BJ (cell line): ENCODE measurements around the gene SYNJ1. TPM values are rescaled to one million over a fixed set of nuclear protein-coding genes. Genes with fewer than 3 reads are reported as not detected.

Experiments used
- CTCF ChIA-PET: fragments of 350-600 bp; formaldehyde crosslinking; extraction: SDS; loops from one replicate; lab custom pipeline; 2021; ENCODE audit warnings: antibody characterized with exemption, inconsistent platforms; lab: Yijun Ruan, JAX
- POLR2A ChIA-PET: fragments of 300-600 bp; sonication (Branson Sonifier 250); formaldehyde crosslinking; extraction: SDS; loops from one replicate; lab custom pipeline; 2021; ENCODE audit warnings: antibody characterized with exemption; lab: Charles Lee
- DNase-seq: peaks from one replicate; pipeline ENCODE4 v3.0.0-alpha.2; 2011; ENCODE audit warnings: low read depth
- H3K27me3 ChIP-seq: 2 replicates; pipeline ENCODE4 v1.6.0; 2011; ENCODE audit warnings: low read length; ENCODE audit not compliant: control insufficient read depth, insufficient read depth
- H3K36me3 ChIP-seq: 2 replicates; pipeline ENCODE4 v1.5.1; 2011; ENCODE audit warnings: low read length; ENCODE audit not compliant: control insufficient read depth, insufficient read depth
- H3K4me3 ChIP-seq: 2 replicates; pipeline ENCODE4 v1.5.1; 2011; ENCODE audit warnings: low read depth, mild to moderate bottlenecking, control low read depth, low read length
- polyA plus RNA-seq: library from polyadenylated mRNA; depleted of rRNA; stranded (reverse); fragments of >200 nt; gene quantifications from 2 replicates; pipeline ENCODE4 v1.2.3, GENCODE V29; 2011
- TF ChIP-seq, protein P1 (sequence below): IDR thresholded peaks from 2 replicates; pipeline ENCODE4 v1.5.1; 2011; ENCODE audit warnings: low read depth, mild to moderate bottlenecking, control low read depth, inconsistent platforms, low read length, moderate library complexity; ENCODE audit not compliant: insufficient read depth

Gene SYNJ1
- polyA plus RNA-seq, 1 experiment: 5.0 TPM

DNA sequence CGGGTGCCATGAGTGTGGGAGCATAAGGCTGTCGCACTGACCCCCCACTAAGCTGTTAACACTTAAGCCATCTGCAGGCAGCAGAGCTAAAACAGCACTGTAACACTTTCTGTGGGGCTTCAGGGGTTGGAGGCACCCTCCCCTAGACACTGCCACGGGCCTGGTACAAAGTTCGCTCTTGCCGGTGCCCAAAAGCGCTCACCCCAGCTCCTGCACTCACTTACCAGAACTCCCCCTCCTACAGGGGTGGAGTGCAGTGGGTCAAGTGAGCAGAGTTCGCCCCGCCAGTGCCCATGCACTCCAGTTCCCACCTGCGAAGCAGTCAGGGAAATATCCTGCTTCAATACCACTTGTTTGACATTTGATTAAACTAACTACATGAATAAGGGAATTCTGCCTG, 69.3 kb downstream of the SYNJ1 start:
- H3K27me3 ChIP-seq: no peaks in the 10 kb centered on the region
- H3K36me3 ChIP-seq: peaks cover 2% of the 10 kb centered on the region; the same call in 1 of the 2 replicates
- no peak for DNase-seq
- CTCF ChIA-PET: interaction anchor here (0.9 to 1.7 kb wide), 2 partner anchors 13 to 168 kb away, joined by 4 to 5 read pairs; no protein-coding TSS in a partner anchor
- POLR2A ChIA-PET: no interaction called here
- TF ChIP-seq, protein P1, sequence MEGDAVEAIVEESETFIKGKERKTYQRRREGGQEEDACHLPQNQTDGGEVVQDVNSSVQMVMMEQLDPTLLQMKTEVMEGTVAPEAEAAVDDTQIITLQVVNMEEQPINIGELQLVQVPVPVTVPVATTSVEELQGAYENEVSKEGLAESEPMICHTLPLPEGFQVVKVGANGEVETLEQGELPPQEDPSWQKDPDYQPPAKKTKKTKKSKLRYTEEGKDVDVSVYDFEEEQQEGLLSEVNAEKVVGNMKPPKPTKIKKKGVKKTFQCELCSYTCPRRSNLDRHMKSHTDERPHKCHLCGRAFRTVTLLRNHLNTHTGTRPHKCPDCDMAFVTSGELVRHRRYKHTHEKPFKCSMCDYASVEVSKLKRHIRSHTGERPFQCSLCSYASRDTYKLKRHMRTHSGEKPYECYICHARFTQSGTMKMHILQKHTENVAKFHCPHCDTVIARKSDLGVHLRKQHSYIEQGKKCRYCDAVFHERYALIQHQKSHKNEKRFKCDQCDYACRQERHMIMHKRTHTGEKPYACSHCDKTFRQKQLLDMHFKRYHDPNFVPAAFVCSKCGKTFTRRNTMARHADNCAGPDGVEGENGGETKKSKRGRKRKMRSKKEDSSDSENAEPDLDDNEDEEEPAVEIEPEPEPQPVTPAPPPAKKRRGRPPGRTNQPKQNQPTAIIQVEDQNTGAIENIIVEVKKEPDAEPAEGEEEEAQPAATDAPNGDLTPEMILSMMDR: no peak
- no peak overlapping the region for H3K4me3 ChIP-seq

DNA sequence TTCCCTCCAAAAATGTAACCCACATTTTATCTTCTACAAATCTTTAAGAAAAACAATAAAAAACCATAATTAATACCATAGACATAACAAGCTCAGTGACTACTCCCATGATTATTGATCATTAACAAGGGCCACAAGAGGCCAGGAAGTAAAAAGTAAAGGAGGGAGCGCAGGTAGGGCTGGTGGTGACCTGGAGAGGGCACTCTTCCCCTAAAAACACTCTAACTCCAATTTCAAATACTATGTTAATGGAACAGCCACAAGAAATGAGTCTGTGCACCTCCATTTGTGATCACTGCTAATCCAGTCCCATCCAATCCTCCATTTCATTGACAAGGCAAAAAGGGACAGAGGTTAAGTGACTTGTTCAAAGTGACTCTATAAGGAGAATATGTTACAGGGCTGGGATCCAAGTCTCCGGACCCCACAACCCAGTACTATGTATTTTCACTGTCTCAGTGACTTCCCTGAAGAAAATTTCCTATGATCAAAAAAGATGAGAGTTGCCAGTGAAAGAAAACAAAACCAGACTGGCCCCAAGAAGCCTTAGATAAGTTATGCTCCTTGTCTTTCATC, 74.4 kb downstream of the SYNJ1 start:
- Histone ChIP-seq H3K36me3 (no peaks in the 10 kb centered on the region), H3K4me3 (no peak overlapping the region), H3K27me3 (no peaks in the 10 kb centered on the region)
- TF ChIP-seq, protein P1: peak; percentile 66
- no peak for DNase-seq
- CTCF ChIA-PET: interaction anchor here (0.7 to 2.6 kb wide), 4 partner anchors 86 to 194 kb away, joined by 3 to 12 read pairs (median 4); no protein-coding TSS in a partner anchor
- POLR2A ChIA-PET: no interaction called here

DNA sequence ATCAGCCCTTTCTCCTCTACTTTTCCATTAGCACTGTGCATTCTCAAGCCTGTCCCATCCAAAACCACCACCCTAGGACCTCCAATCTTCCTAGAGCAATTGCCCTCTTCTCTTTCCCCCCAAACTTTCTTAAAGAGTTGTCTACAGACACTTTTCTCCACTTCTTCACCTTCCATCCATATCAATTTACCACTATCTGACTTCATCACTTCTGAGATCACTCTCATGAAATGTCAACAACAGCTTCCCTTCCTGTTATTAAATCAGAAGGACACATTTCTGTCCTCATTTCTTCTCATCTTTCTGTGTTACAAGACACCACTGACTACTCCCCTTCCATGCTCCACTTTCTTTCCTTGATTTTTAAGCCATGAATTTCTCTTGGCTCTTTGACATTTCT, 79.6 kb downstream of the SYNJ1 start:
- no peak overlapping the region for H3K4me3 ChIP-seq
- H3K36me3 ChIP-seq: no peaks in the 10 kb centered on the region; the same call in 1 of the 2 replicates
- CTCF ChIA-PET: interaction anchor here (1.4 kb wide), 1 partner anchor 180 kb away, joined by 3 read pairs; no protein-coding TSS in a partner anchor
- POLR2A ChIA-PET: no interaction called here
- DNase-seq: no peak
- no peaks in the 10 kb centered on the region for H3K27me3 ChIP-seq
- TF ChIP-seq, protein P1: no peak

- POLR2A ChIA-PET: no interaction called here
- Histone ChIP-seq H3K27me3 (no peaks in the 10 kb centered on the region), H3K4me3 (no peak overlapping the region), H3K36me3 (no peaks in the 10 kb centered on the region; the same call in 1 of the 2 replicates)
- DNase-seq: no peak
- CTCF ChIA-PET: interaction anchor here (1.4 kb wide), 1 partner anchor 10 kb away, joined by 4 read pairs; no protein-coding TSS in a partner anchor
- TF ChIP-seq, protein P1: no peak
Observed at GRCh38 chr21:32645261-32646182, 82.3 kb downstream of the SYNJ1 start.
